ENCODE results near the gene SSTR5. TPM values are rescaled to one million over a fixed set of nuclear protein-coding genes. Genes with fewer than 3 reads are reported as not detected.

Gene SSTR5
- total RNA-seq, 5 donors from 2014 or later (not counting 1 experiment from before 2014, with no cell fraction given), result not detected

GRCh38 chr16:1096169-1097082 is 23.9 kb downstream of the SSTR5 start, which contains the start of gene C1QTNF8:
Gene C1QTNF8 (minus strand): TSS chr16:1096244. CDS start chr16:1094922, 1,322 bp downstream.
- Mint-ChIP-seq H3K4me3 (no peak within 1 kb of the TSS), H3K4me1 (no peaks in the 10 kb centered on the region), H3K36me3 (no peaks in the 10 kb centered on the region), H3K27me3 (peaks cover 0 to 8% of the 10 kb centered on the region in 2 donors), H3K27ac (no peak within 1 kb of the TSS), H3K9me3 (peaks cover 0 to 3% (median 0%) of the 10 kb centered on the region in 3 donors)
- Histone ChIP-seq H3K4me1 (ENCODE audit: control insufficient read depth in 1 of 2, extremely low read depth in 1 of 2, insufficient read depth in 2 of 2, low read length in 2 of 2) (no peaks in the 10 kb centered on the region), H3K36me3 (ENCODE audit: control insufficient read depth in 2 of 2, extremely low read depth in 1 of 2, insufficient read depth in 1 of 2, low read length in 1 of 2) (no peaks in the 10 kb centered on the region), H3K27me3 (replicated peaks in 1 of 2; ENCODE audit: control insufficient read depth in 2 of 2, extremely low read depth in 1 of 2, insufficient read depth in 2 of 2, low read length in 1 of 2) (peaks cover 0 to 44% of the 10 kb centered on the region in 2 experiments), H3K27ac (ENCODE audit: low read length) (no peak within 1 kb of the TSS), H3K4me3 (ENCODE audit: control insufficient read depth in 1 of 2, extremely low read depth in 1 of 2, low read length in 1 of 2) (no peak within 1 kb of the TSS), H3K9me3 (no peaks in the 10 kb centered on the region)
- no peak for DNase-seq
- WGBS (ENCODE audit: insufficient coverage), result 77% methylated on average over 50 of the region's 55 CpGs
- ATAC-seq (replicated peaks in 1 of 4), result no peak
- ChIA-PET POLR2A (no interaction called here), CTCF (no interaction called here)

GRCh38 chr16:1097156-1097555 is 24.6 kb downstream of the SSTR5 start:
- Mint-ChIP-seq H3K36me3 (no peaks in the 10 kb centered on the region), H3K4me1 (no peaks in the 10 kb centered on the region), H3K27me3 (peaks cover 0 to 8% of the 10 kb centered on the region in 2 donors), H3K27ac (no peak overlapping the region), H3K9me3 (peaks cover 0 to 3% (median 0%) of the 10 kb centered on the region in 3 donors), H3K4me3 (no peak overlapping the region)
- Histone ChIP-seq H3K27ac (ENCODE audit: low read length) (no peak overlapping the region), H3K9me3 (no peaks in the 10 kb centered on the region), H3K4me1 (ENCODE audit: control insufficient read depth in 1 of 2, extremely low read depth in 1 of 2, insufficient read depth in 2 of 2, low read length in 2 of 2) (no peaks in the 10 kb centered on the region), H3K27me3 (replicated peaks in 1 of 2; ENCODE audit: control insufficient read depth in 2 of 2, extremely low read depth in 1 of 2, insufficient read depth in 2 of 2, low read length in 1 of 2) (peaks cover 0 to 46% of the 10 kb centered on the region in 2 experiments), H3K36me3 (ENCODE audit: control insufficient read depth in 2 of 2, extremely low read depth in 1 of 2, insufficient read depth in 1 of 2, low read length in 1 of 2) (no peaks in the 10 kb centered on the region), H3K4me3 (ENCODE audit: control insufficient read depth in 1 of 2, extremely low read depth in 1 of 2, low read length in 1 of 2) (no peak overlapping the region)
- DNase-seq, result no peak
- 68% methylated on average over 14 of the region's 18 CpGs for WGBS (ENCODE audit: insufficient coverage)
- ChIA-PET CTCF (no interaction called here), POLR2A (no interaction called here)
- ATAC-seq (replicated peaks in 1 of 4), result no peak

- Mint-ChIP-seq H3K9me3 (peaks cover 0 to 3% (median 0%) of the 10 kb centered on the region in 3 donors), H3K27ac (no peak overlapping the region), H3K36me3 (no peaks in the 10 kb centered on the region), H3K4me1 (no peaks in the 10 kb centered on the region), H3K27me3 (peaks cover 0 to 8% of the 10 kb centered on the region in 2 donors), H3K4me3 (no peak overlapping the region)
- Histone ChIP-seq H3K27ac (ENCODE audit: low read length) (no peak overlapping the region), H3K9me3 (no peaks in the 10 kb centered on the region), H3K4me3 (ENCODE audit: control insufficient read depth in 1 of 2, extremely low read depth in 1 of 2, low read length in 1 of 2) (no peak overlapping the region), H3K27me3 (replicated peaks in 1 of 2; ENCODE audit: control insufficient read depth in 2 of 2, extremely low read depth in 1 of 2, insufficient read depth in 2 of 2, low read length in 1 of 2) (peaks cover 0 to 46% of the 10 kb centered on the region in 2 experiments), H3K36me3 (ENCODE audit: control insufficient read depth in 2 of 2, extremely low read depth in 1 of 2, insufficient read depth in 1 of 2, low read length in 1 of 2) (no peaks in the 10 kb centered on the region), H3K4me1 (ENCODE audit: control insufficient read depth in 1 of 2, extremely low read depth in 1 of 2, insufficient read depth in 2 of 2, low read length in 2 of 2) (no peaks in the 10 kb centered on the region)
- POLR2A ChIA-PET, result no interaction called here
- 88% methylated on average over 13 of the region's 23 CpGs for WGBS (ENCODE audit: insufficient coverage)
- DNase-seq, result no peak
- CTCF ChIA-PET, result no interaction called here
- no peak for ATAC-seq (replicated peaks in 1 of 4)
Observed at GRCh38 chr16:1097800-1098199, 25.3 kb downstream of the SSTR5 start.

- peaks cover 0 to 8% of the 10 kb centered on the region in 2 donors for H3K27me3 Mint-ChIP-seq
- ChIA-PET CTCF (no interaction called here), POLR2A (no interaction called here)
- H3K4me3 ChIP-seq (ENCODE audit: control insufficient read depth in 1 of 2, extremely low read depth in 1 of 2, low read length in 1 of 2), result no peak overlapping the region
- no peaks in the 10 kb centered on the region for H3K4me1 Mint-ChIP-seq
- no peak overlapping the region for H3K4me3 Mint-ChIP-seq
- ATAC-seq (replicated peaks in 1 of 4), result no peak
- peaks cover 0 to 52% of the 10 kb centered on the region in 2 experiments for H3K27me3 ChIP-seq (replicated peaks in 1 of 2; ENCODE audit: control insufficient read depth in 2 of 2, extremely low read depth in 1 of 2, insufficient read depth in 2 of 2, low read length in 1 of 2)
- H3K36me3 ChIP-seq (ENCODE audit: control insufficient read depth in 2 of 2, extremely low read depth in 1 of 2, insufficient read depth in 1 of 2, low read length in 1 of 2), result no peaks in the 10 kb centered on the region
- H3K36me3 Mint-ChIP-seq, result no peaks in the 10 kb centered on the region
- H3K27ac ChIP-seq (ENCODE audit: low read length), result no peak overlapping the region
- WGBS (ENCODE audit: insufficient coverage), result 59% methylated on average over 18 of the region's 34 CpGs
- peaks cover 0 to 1% (median 0%) of the 10 kb centered on the region in 3 donors for H3K9me3 Mint-ChIP-seq
- peaks cover 0 to 6% of the 10 kb centered on the region in 2 experiments for H3K4me1 ChIP-seq (ENCODE audit: control insufficient read depth in 1 of 2, extremely low read depth in 1 of 2, insufficient read depth in 2 of 2, low read length in 2 of 2)
- no peaks in the 10 kb centered on the region for H3K9me3 ChIP-seq
- no peak overlapping the region for H3K27ac Mint-ChIP-seq
- DNase-seq, result no peak
Observed at GRCh38 chr16:1098266-1098991, 25.9 kb downstream of the SSTR5 start.

- Mint-ChIP-seq H3K27ac (no peak overlapping the region), H3K4me1 (no peaks in the 10 kb centered on the region), H3K4me3 (no peak overlapping the region), H3K9me3 (no peaks in the 10 kb centered on the region), H3K27me3 (peaks cover 0 to 11% of the 10 kb centered on the region in 2 donors), H3K36me3 (no peaks in the 10 kb centered on the region)
- ChIA-PET CTCF (interaction anchor here in 1 of 2 donors (0.6 kb wide), 1 partner anchor 41 kb away, joined by 4 read pairs; no protein-coding TSS in a partner anchor), POLR2A (no interaction called here)
- no peak overlapping the region for H3K27ac ChIP-seq (ENCODE audit: low read length)
- DNase-seq, result no peak
- H3K4me3 ChIP-seq (ENCODE audit: control insufficient read depth in 1 of 2, extremely low read depth in 1 of 2, low read length in 1 of 2), result no peak overlapping the region
- H3K4me1 ChIP-seq (ENCODE audit: control insufficient read depth in 1 of 2, extremely low read depth in 1 of 2, insufficient read depth in 2 of 2, low read length in 2 of 2), result peaks cover 0 to 8% of the 10 kb centered on the region in 2 experiments
- 60% methylated on average over 28 of the region's 35 CpGs for WGBS (ENCODE audit: insufficient coverage)
- ATAC-seq (replicated peaks in 1 of 4), result no peak
- H3K36me3 ChIP-seq (ENCODE audit: control insufficient read depth in 2 of 2, extremely low read depth in 1 of 2, insufficient read depth in 1 of 2, low read length in 1 of 2), result no peaks in the 10 kb centered on the region
- peaks cover 1 to 62% of the 10 kb centered on the region in 2 experiments for H3K27me3 ChIP-seq (replicated peaks in 1 of 2; ENCODE audit: control insufficient read depth in 2 of 2, extremely low read depth in 1 of 2, insufficient read depth in 2 of 2, low read length in 1 of 2)
- no peaks in the 10 kb centered on the region for H3K9me3 ChIP-seq
Observed at GRCh38 chr16:1099189-1100083, 26.9 kb downstream of the SSTR5 start.
